K562 (cell line): ENCODE data around the gene GDF7. TPM values are rescaled to one million over a fixed set of nuclear protein-coding genes. Genes with fewer than 3 reads are reported as not detected.

ENCODE experiments used
- ARID2 ChIP-seq: fragments of 450-650 bp; IDR thresholded peaks from 2 replicates; pipeline ENCODE4 v1.6.1; 2017; ENCODE audit warnings: antibody characterized with exemption, mild to moderate bottlenecking
- KLF6 ChIP-seq: fragments of 250-450 bp; sonication (Bioruptor Pico); IDR thresholded peaks from 2 replicates; pipeline ENCODE4 v1.4.0; 2020; ENCODE audit warnings: mild to moderate bottlenecking, moderate library complexity, borderline replicate concordance
- MTF1 ChIP-seq: fragments of 250-450 bp; sonication (Bioruptor Pico); IDR thresholded peaks from 2 replicates; pipeline ENCODE4 v1.9.0; 2021; ENCODE audit warnings: moderate library complexity, mild to moderate bottlenecking, inconsistent platforms, borderline replicate concordance
- SIN3B ChIP-seq: fragments of 450-650 bp; IDR thresholded peaks from 2 replicates; pipeline ENCODE4 v1.6.1; 2017; ENCODE audit warnings: low read depth, mild to moderate bottlenecking, moderate library complexity
- STAT5B ChIP-seq: fragments of 250-450 bp; sonication (Bioruptor Pico); IDR thresholded peaks from 2 replicates; pipeline ENCODE4 v1.8.0; 2021; ENCODE audit warnings: mild to moderate bottlenecking, inconsistent platforms
- TEAD4 ChIP-seq, 2 experiments: sonication (generic) in 1 of 2; formaldehyde crosslinking in 1 of 2; IDR thresholded peaks; 2 replicates each; pipeline versions ENCODE4 v1.6.1 to v1.8.0; 2012 to 2022; ENCODE audit warnings: borderline replicate concordance in 1 of 2, inconsistent platforms in 1 of 2, low read length in 1 of 2, mild to moderate bottlenecking in 1 of 2, missing genetic modification reagents in 1 of 2
- ZNF121 ChIP-seq: sonication (generic); formaldehyde crosslinking; conservative IDR thresholded peaks from 2 replicates; pipeline ENCODE4 v1.8.0; 2022; ENCODE audit warnings: missing genetic modification reagents
- ZNF696 ChIP-seq: fragments of 250-450 bp; sonication (Bioruptor Pico); conservative IDR thresholded peaks from 2 replicates; pipeline ENCODE4 v1.4.0; 2020; ENCODE audit warnings: mild to moderate bottlenecking, moderate library complexity
- ZNF785 ChIP-seq: fragments of 250-450 bp; sonication (Bioruptor Pico); IDR thresholded peaks from 2 replicates; pipeline ENCODE4 v1.4.0; 2020; ENCODE audit warnings: mild to moderate bottlenecking
- polyA plus RNA-seq, 8 experiments: library from polyadenylated mRNA; depleted of rRNA in 4 of 8; stranded (reverse) in 5 of 8; unstranded in 3 of 8; fragments of >200 nt; fragmentation: Nextera tagmentation in 2 of 8; fragmentation: Illumina TruSeq in 1 of 8; extraction: Ambion mirVana in 2 of 8; extraction: Trizol in 1 of 8; gene quantifications; 2 replicates each; pipeline versions ENCODE4 v1.2.1 to v1.2.3, GENCODE V29; 2011 to 2014; ENCODE audit warnings: inconsistent platforms in 1 of 8, missing spikeins in 1 of 8
- total RNA-seq, 7 experiments: library from RNA; depleted of rRNA in 6 of 7; stranded (reverse); fragments of >200 nt in 6 of 7; fragmentation: Illumina TruSeq in 2 of 7; extraction: Trizol in 2 of 7; gene quantifications; 2 replicates each; pipeline versions ENCODE4 v1.2.1 to v1.2.3, GENCODE V29; 2011 to 2021; ENCODE audit warnings: low replicate concordance in 1 of 7
- TF ChIP-seq, protein P1 (sequence below): fragments of 250-450 bp; sonication (Bioruptor Pico); IDR thresholded peaks from 2 replicates; pipeline ENCODE4 v1.8.0; 2022; ENCODE audit warnings: moderate library complexity, mild to moderate bottlenecking, inconsistent platforms
- TF ChIP-seq, protein P2 (sequence below), 3 experiments: IDR thresholded peaks in 2 of 3; conservative IDR thresholded peaks in 1 of 3; 2 replicates each; pipeline ENCODE4 v1.5.1; 2011 to 2012; ENCODE audit warnings: low read length in 3 of 3, mild to moderate bottlenecking in 3 of 3, control low read depth in 2 of 3, improper control_type of control experiment in 1 of 3, inconsistent platforms in 1 of 3, low read depth in 1 of 3, mixed read lengths in 1 of 3, moderate library complexity in 1 of 3; ENCODE audit not compliant: insufficient read depth in 2 of 3
- TF ChIP-seq, protein P3 (sequence below): sonication (generic); formaldehyde crosslinking; IDR thresholded peaks from 2 replicates; pipeline ENCODE4 v1.5.0; 2020; ENCODE audit warnings: missing genetic modification reagents
- TF ChIP-seq, protein P4 (sequence below): sonication (generic); formaldehyde crosslinking; IDR thresholded peaks from 2 replicates; pipeline ENCODE4 v1.8.0; 2022; ENCODE audit warnings: mild to moderate bottlenecking, missing genetic modification reagents
- TF ChIP-seq, protein P5 (sequence below): fragments of 250-450 bp; sonication (Bioruptor Pico); IDR thresholded peaks from 2 replicates; pipeline ENCODE4 v1.5.0; 2020; ENCODE audit warnings: mild to moderate bottlenecking

Gene GDF7
- total and polyA plus RNA-seq, 9 of the 15 experiments (the other 6 are each of a cell fraction or from before 2014, with no cell fraction given), result 0.01 TPM; not detected in 7

DNA sequence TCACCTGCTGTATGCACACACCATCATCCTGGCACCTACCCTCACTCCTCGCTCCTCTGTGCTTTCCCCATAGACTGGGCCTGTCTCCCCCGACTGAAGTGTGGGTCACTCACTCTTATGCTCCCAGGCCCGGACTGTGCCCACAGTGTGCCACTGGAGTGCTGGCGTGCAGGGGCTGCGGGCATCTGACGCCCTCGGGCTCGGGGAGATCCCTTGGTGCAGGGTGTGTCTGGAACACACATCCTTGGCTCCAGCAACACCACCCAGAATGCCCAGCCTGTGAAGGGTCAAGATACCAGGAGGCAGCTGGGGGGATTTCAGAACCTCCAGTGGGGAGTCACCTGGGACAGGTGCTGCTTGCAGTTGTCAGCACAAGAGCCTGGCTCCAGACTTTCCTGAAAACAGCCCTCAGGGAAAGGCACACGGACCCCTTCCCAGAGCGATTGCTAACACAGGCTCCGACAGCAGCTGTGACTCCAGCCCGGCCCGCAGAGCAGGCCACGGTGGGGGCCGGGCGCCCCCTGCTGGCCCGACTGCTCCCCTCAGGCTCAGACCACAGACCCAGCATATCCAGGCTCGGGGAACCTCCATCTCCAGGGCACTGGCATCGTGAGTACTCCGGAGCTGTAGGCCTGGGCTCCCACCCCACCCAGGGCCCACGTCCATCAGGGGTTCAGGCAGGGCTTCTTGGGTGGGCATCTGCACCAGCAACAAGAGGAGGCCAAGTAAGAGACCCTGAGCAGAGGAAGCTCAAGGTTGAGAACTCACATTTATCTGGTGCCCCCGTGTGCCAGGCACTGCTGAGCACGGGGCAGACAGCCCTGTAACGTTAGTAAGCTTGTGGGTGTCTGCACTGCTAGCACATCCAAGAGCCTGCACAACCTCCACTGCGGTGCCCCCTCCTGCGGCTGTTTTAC is 24.6 kb upstream of the GDF7 start (continued):
- no peak for TF ChIP-seq TEAD4 (IDR thresholded peaks at IDR 0.05; ENCODE audit: low read length)
- TF ChIP-seq TEAD4 (CRISPR knock-in tag; IDR thresholded peaks at IDR 0.05; ENCODE audit: borderline replicate concordance), result no peak
- TF ChIP-seq STAT5B (CRISPR knock-in tag), result no peak
- TF ChIP-seq ZNF696 (CRISPR knock-in tag), result no peak
- no peak for TF ChIP-seq ZNF121 (CRISPR knock-in tag)
- TF ChIP-seq MTF1 (CRISPR knock-in tag), result no peak
- TF ChIP-seq, protein P1, sequence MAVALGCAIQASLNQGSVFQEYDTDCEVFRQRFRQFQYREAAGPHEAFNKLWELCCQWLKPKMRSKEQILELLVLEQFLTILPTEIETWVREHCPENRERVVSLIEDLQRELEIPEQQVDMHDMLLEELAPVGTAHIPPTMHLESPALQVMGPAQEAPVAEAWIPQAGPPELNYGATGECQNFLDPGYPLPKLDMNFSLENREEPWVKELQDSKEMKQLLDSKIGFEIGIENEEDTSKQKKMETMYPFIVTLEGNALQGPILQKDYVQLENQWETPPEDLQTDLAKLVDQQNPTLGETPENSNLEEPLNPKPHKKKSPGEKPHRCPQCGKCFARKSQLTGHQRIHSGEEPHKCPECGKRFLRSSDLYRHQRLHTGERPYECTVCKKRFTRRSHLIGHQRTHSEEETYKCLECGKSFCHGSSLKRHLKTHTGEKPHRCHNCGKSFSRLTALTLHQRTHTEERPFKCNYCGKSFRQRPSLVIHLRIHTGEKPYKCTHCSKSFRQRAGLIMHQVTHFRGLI, result no peak
- TF ChIP-seq, protein P2, sequence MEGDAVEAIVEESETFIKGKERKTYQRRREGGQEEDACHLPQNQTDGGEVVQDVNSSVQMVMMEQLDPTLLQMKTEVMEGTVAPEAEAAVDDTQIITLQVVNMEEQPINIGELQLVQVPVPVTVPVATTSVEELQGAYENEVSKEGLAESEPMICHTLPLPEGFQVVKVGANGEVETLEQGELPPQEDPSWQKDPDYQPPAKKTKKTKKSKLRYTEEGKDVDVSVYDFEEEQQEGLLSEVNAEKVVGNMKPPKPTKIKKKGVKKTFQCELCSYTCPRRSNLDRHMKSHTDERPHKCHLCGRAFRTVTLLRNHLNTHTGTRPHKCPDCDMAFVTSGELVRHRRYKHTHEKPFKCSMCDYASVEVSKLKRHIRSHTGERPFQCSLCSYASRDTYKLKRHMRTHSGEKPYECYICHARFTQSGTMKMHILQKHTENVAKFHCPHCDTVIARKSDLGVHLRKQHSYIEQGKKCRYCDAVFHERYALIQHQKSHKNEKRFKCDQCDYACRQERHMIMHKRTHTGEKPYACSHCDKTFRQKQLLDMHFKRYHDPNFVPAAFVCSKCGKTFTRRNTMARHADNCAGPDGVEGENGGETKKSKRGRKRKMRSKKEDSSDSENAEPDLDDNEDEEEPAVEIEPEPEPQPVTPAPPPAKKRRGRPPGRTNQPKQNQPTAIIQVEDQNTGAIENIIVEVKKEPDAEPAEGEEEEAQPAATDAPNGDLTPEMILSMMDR (IDR thresholded peaks at IDR 0.05 in 2 of 3, conservative IDR thresholded peaks at IDR 0.05 in 1 of 3; ENCODE audit: insufficient read depth in 2 of 3, low read depth in 1 of 3, low read length in 3 of 3), result peak; percentile 84 to 90 (median 89)
- no peak for TF ChIP-seq KLF6
- no peak for TF ChIP-seq ZNF785
- TF ChIP-seq, protein P3, sequence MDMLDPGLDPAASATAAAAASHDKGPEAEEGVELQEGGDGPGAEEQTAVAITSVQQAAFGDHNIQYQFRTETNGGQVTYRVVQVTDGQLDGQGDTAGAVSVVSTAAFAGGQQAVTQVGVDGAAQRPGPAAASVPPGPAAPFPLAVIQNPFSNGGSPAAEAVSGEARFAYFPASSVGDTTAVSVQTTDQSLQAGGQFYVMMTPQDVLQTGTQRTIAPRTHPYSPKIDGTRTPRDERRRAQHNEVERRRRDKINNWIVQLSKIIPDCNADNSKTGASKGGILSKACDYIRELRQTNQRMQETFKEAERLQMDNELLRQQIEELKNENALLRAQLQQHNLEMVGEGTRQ (CRISPR knock-in tag), result no peak
- no peak for TF ChIP-seq SIN3B
- TF ChIP-seq, protein P4, sequence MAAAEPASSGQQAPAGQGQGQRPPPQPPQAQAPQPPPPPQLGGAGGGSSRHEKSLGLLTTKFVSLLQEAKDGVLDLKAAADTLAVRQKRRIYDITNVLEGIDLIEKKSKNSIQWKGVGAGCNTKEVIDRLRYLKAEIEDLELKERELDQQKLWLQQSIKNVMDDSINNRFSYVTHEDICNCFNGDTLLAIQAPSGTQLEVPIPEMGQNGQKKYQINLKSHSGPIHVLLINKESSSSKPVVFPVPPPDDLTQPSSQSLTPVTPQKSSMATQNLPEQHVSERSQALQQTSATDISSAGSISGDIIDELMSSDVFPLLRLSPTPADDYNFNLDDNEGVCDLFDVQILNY (CRISPR knock-in tag), result no peak
- TF ChIP-seq, protein P5, sequence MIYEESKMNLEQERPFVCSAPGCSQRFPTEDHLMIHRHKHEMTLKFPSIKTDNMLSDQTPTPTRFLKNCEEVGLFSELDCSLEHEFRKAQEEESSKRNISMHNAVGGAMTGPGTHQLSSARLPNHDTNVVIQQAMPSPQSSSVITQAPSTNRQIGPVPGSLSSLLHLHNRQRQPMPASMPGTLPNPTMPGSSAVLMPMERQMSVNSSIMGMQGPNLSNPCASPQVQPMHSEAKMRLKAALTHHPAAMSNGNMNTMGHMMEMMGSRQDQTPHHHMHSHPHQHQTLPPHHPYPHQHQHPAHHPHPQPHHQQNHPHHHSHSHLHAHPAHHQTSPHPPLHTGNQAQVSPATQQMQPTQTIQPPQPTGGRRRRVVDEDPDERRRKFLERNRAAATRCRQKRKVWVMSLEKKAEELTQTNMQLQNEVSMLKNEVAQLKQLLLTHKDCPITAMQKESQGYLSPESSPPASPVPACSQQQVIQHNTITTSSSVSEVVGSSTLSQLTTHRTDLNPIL (CRISPR knock-in tag), result no peak
- TF ChIP-seq ARID2, result 0 out of 2 replicates have a peak, but pooled peaks have one; percentile 23
